WI38 (cell line): ENCODE measurements around the gene CEP85.

Experiments
- H3K4me3 ChIP-seq: 2 replicates; pipeline ENCODE4 v1.5.1; 2011; ENCODE audit warnings: low read depth, mild to moderate bottlenecking, control low read depth, low read length
- CTCF ChIP-seq: IDR thresholded peaks from 2 replicates; pipeline ENCODE4 v1.5.1; 2012; ENCODE audit warnings: low read depth, mild to moderate bottlenecking, control low read depth, low read length

CEP85 gene

GRCh38 chr1:26314501-26314900 is 80.5 kb downstream of the CEP85 start:
- H3K4me3 ChIP-seq = no peak overlapping the region
- no peak for TF ChIP-seq CTCF

GRCh38 chr1:26315874-26316850 is 82.2 kb downstream of the CEP85 start:
- H3K4me3 ChIP-seq = no peak overlapping the region
- no peak for TF ChIP-seq CTCF

GRCh38 chr1:26317146-26317545 is 83.1 kb downstream of the CEP85 start:
- TF ChIP-seq CTCF = no peak
- no peak overlapping the region for H3K4me3 ChIP-seq

- H3K4me3 ChIP-seq = no peak within 1 kb of the TSS
- TF ChIP-seq CTCF = no peak
These were observed 83.8 kb downstream of the CEP85 start, which contains the start of gene CD52 for GRCh38 chr1:26317612-26318337. CD52 (plus strand) TSS chr1:26317958; CDS start chr1:26318018, 60 bp downstream.

- no peak overlapping the region for H3K4me3 ChIP-seq
- no peak for TF ChIP-seq CTCF
These were observed 84.5 kb downstream of the CEP85 start for GRCh38 chr1:26318338-26319064.

- no peak overlapping the region for H3K4me3 ChIP-seq
- TF ChIP-seq CTCF = no peak
These were observed 86.9 kb downstream of the CEP85 start for GRCh38 chr1:26320896-26321295.
